ENCODE measurements around the gene ANKRD13A. TPM values are rescaled to one million over a fixed set of nuclear protein-coding genes. Genes with fewer than 3 reads are reported as not detected.
"Not testable (repeated sequence)": the region's sequence is repeated elsewhere in the genome, so short reads cannot be mapped to it uniquely, and the experiment has no call there.

Gene ANKRD13A
- total RNA-seq, 3 donors from 2014 or later, result 30.6 to 42.7 (median 38.8) TPM

GRCh38 chr12:110084314-110085015, 85.2 kb downstream of the ANKRD13A start:
- Mint-ChIP-seq H3K4me3 (no peak overlapping the region), H3K27me3 (ENCODE audit: low read depth) (peaks cover 3% of the 10 kb centered on the region), H3K4me1 (ENCODE audit: low read depth) (peaks cover 11% of the 10 kb centered on the region), H3K36me3 (ENCODE audit: insufficient read depth) (peaks cover 2% of the 10 kb centered on the region), H3K9me3 (peaks cover 3% of the 10 kb centered on the region)
- ATAC-seq, result no peak
- no peak for DNase-seq

- H3K27me3 Mint-ChIP-seq (ENCODE audit: low read depth), result peaks cover 16% of the 10 kb centered on the region
- not testable (repeated sequence) for H3K4me3 Mint-ChIP-seq; DNase-seq; ATAC-seq; H3K4me1 Mint-ChIP-seq (ENCODE audit: low read depth); H3K9me3 Mint-ChIP-seq; H3K36me3 Mint-ChIP-seq (ENCODE audit: insufficient read depth)
These were observed 89.0 kb downstream of the ANKRD13A start for GRCh38 chr12:110088216-110088615.

- Mint-ChIP-seq H3K4me1 (ENCODE audit: low read depth) (no peaks in the 10 kb centered on the region), H3K9me3 (no peaks in the 10 kb centered on the region), H3K27me3 (ENCODE audit: low read depth) (peaks cover 16% of the 10 kb centered on the region), H3K4me3 (no peak overlapping the region), H3K36me3 (ENCODE audit: insufficient read depth) (no peaks in the 10 kb centered on the region)
- ATAC-seq (no peak), DNase-seq (no peak)
These were observed 89.7 kb downstream of the ANKRD13A start for GRCh38 chr12:110088936-110089335.

Other genes starting within 250 kb of the ANKRD13A start
- gene TRPV4, start 166.0 kb upstream of the ANKRD13A start, total RNA-seq, result not detected
- 10 to 100 TPM; 38.8 to 44.7 (median 40.0) TPM for gene GLTP, start 118.9 kb upstream of the ANKRD13A start, total RNA-seq
- gene TCHP, start 99.2 kb upstream of the ANKRD13A start, total RNA-seq, result 10 to 100 TPM; 25.4 to 27.9 (median 25.4) TPM
- 10 to 100 TPM; 43.0 to 51.8 (median 49.0) TPM for gene GIT2, start 3.1 kb upstream of the ANKRD13A start, total RNA-seq
- 1 to 10 TPM; 5.9 to 6.8 (median 6.4) TPM for gene C12orf76, start 49.1 kb downstream of the ANKRD13A start, total RNA-seq
- gene IFT81, start 124.9 kb downstream of the ANKRD13A start, total RNA-seq, result 1 to 10 TPM; 1.7 to 2.0 (median 1.7) TPM

Data from activated T-cell treated with anti-CD3 and anti-CD28 coated beads, Interleukin-2, amount 50 U/mL, for 4 hours (primary cell).